CD4-positive, alpha-beta T cell treated with Interleukin-6 for 4 hours (primary cell): Measurements from ENCODE around the gene UEVLD.
A peak's percentile ranks its signal among the peaks of the same experiment; 100 is the strongest.

Experiments used
- DNase-seq: peaks from one replicate; pipeline ENCODE4 v3.0.0-alpha.2; 2020; ENCODE audit warnings: mixed read lengths

Gene UEVLD

DNA sequence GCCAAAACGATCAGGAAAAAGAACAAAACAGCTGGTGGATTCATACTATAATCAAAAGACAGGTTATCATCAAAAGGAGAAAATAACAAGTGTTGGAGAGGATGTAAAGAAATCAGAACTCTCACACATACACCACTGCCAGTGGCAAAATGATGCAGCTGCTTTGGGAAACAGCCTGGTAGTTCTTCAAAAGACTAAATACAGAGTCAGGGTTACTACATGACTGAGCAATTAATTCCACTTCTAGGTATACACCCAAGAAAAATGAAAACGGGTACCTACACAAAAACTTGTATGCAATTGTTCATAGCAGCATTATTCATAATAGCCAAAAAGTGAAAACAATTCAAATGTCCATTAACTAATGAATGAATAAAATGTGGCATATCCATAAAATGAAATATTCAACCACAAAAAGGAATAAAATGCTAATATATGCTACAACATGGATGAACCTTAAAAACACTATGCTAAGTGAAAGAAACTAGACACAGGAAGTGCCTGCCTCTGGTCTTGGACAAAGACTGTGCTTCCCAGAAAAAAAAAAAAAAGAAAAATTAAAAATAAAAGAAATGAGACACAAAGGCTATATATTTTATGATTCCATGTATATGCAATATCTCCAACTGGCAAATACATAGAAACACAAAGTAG is 8.3 kb downstream of the UEVLD start:
- DNase-seq = no peak

DNA sequence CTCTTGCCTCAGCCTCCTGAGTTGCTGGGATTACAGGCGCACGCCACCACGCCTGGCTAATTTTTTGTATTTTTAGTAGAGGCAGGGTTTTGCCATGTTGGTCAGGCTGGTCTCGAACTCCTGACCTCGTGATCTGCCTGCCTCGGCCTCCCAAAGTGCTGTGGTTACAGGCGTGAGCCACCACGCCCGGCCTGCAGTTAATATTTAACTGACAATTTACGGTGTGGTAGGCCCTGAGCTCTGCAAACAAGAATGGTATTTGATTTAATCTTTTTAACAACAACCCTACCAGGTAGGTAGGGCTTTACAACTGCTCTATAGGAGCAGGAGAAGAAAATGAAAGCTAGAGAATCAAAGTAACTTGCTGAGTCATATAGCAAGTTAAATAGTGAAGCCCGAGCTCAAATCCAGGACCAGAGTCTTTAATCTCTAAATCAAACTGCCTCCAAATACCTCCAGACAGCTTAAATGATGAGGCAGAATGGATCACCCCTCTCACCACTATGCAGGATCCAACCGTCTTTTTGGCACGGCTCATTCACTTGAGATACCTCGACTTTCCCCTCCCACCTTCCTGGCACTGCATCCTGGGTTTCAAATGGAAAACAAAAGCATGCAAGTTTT is 9.4 kb downstream of the UEVLD start:
- DNase-seq = no peak

DNA sequence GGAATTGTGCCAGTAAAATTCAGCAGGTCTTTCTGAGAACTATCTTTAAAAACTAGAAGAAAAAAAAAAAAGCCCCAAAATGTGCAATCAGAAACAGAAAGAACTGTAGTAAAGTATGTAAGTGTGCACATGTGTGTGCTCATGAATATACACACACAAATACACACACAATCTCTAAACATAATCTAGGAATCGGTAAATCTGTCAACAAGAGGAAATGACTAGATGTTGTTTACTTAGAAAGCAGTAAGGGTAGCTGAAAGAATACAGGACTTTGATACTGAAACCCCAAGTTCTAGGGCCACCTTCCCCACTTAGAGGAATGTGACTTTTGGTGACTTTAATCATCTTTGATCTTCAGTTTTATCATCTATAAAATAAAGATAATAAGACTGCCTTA is 13.2 kb downstream of the UEVLD start:
- DNase-seq = no peak

DNA sequence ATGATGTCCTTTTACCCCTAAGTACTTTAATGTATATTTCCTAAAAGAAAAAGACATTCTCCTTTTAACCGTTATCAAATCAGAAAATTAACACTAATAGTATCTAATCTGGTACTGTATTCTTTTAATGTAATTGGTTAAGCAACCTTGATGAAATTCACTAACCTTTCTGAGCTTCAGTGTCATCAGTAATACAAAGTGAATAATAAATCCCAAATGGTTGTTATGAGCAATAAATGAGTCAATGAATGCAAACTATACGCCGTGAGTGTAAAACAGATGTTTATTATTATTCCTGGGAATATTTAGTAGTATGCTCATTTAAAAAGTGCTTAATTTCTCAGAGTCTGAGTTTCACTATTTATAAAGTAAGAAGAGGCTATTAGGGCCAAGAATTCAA is 21.5 kb downstream of the UEVLD start:
- DNase-seq = no peak

DNA sequence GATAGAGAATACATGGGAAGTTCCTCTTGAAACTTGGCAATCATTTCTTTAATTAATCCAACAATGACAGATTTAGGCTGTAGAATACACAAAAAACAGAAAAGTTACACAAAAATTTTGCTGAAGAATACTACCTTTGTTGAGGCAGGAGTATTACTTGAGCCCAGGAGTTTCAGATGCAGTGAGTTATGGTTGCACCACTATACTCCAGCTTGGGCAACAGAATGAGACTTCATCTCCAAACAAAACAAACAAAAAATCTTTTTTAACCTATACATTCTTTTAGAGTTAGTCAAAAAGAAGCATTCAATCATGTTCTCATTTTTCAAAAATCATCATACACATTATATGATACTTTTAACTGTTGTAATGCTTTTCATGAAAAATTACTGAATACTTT is 22.1 kb downstream of the UEVLD start:
- DNase-seq = no peak

GRCh38 chr11:18564149-18564548 is 24.4 kb downstream of the UEVLD start:
- no peak for DNase-seq

DNA sequence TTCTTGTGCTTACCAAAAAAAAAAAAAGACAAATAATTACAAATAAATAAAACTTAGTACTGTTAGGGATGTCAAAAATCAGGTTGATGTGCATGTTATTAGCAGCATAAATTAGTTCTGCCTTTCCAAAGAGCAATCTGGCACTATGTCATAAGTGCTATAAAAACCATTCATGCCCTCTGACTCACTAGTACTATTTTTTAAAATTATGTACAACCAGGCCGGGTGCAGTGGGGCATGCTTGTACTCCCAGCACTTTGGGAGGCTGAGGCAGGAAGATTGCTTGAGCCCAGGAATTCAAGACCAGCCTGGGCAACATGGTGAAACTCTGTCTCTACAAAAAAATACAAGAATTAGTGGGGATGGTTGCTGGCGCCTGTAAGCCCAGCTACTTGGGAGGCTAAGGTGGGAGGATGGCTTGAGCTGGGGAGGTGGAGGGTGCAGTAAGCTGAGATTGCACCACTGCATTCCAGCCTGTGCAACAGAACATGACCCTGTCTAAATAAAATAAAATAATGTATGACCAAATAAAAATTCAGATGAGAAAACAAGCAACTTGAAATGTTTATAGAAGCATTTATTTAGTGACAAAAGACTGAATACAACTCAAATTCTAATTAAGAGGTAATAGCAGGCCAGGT is 25.3 kb downstream of the UEVLD start:
- no peak for DNase-seq

GRCh38 chr11:18548001-18548400 is 40.5 kb downstream of the UEVLD start:
- DNase-seq = no peak

DNA sequence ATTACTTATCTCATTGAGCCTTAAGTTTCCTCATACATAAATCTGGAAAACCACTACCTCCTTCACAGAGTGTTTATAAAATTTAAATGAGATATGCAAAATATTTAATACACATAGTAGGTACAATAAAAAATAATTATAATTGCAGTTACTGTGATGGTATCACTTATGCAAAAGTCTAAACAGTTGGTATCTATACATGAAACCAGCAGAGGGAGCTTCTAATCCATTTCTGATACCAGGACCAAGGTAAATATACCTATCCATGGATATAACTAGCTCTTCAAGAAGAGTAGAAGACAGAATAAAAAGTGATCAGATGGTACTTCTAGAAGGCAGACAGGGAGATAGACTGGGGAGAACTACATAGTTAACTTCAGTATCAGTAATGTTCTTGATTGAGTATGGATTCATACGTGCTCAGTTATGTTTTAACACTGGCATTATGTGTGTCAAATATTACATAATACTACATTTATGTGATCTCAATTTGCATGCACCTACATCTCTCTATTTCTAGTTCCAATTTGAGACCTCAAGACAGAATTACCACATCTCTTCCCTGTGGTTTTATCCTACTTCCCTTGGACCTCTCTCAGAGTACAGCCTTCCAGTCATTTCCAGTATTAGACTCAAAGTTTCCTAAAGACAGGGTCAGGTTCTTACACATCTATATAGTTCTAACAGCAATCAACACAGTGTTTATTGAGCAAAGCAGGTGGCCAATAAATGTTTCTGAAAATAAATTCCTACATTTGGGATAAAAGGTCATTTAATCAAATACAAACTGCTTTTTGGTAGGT is 48.1 kb downstream of the UEVLD start:
- DNase-seq = no peak

GRCh38 chr11:18536209-18536608 is 52.3 kb downstream of the UEVLD start:
- no peak for DNase-seq

GRCh38 chr11:18534245-18534644 is 54.3 kb downstream of the UEVLD start:
- DNase-seq = no peak

DNA sequence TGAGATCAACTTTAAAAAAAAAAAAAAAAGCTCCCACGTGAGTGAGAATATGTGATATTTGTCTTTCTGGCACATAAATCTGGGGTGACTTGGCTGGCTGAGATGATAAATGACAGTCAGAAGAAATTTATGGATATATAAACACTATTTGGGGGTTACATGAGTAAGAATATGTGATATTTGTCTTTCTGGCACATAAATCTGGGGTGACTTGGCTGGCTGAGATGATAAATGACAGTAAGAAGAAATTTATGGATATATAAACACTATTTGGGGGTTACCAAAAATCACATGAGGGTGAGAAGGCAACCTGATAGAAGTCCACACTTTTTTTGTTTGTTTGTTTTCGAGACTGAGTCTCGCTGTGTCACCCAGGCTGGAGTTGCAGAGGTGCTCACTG is 55.2 kb downstream of the UEVLD start:
- DNase-seq = no peak

DNA sequence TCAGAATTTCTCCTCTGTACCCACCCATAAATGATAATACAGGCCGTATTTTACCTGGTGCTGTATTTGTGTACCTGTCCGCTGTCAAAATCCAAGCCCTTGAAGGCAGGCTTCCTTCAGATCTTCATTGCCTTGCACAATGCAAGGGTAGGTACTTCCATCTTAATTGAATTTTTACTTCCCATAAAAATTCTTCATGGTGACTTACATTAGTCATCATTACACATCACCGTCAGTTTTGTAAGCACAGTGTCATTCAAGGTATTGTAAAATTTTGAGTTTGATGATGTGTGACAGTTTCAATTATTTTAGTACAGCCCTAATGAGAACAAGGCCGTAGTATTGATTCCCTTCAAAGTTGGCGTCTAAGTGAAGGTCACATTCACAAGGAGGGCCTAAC is 61.0 kb downstream of the UEVLD start:
- no peak for DNase-seq

DNA sequence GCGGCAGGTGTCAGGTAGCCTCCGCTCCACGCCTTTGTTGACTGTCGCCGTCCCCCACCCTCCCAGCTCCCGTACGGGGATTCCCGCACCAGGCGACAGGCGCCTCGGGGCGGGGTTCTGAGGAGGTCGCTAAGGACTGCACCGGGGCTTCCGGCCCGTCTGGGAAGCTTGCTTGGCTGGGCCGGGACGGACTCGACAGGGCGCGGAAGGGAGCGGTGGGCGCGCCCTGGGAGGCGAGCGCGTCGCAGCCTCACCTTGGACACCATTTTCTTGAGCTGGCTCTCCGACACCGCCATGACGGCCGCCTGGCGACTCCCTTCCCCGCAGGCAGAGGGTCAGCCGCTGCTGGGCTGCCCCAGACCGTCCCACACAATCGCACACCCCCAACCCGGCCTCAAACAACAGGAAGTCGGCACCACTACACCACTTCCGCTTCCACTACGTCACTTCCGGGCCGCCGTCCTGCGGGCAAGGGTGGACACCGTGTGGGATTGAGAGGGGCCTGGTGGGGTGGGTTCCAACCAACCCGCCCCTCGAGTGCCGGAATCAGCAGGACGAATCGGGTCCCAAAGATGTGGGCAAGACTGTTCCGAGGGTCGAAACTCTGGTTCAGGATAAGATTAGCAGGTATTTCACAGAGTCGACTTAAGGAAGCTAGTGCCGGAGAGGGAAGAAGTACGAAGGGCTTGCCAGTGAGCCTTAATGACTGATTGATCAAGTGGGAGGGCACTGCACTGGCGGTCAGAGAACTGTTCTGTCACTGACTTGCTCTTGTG is 61.8 kb downstream of the UEVLD start, which contains the start of gene TSG101:
Gene TSG101 (minus strand): TSS at position 422 of the 776 bp plus-strand sequence. CDS start 126 bp downstream, at position 296.
- DNase-seq = peak; percentile 91

GRCh38 chr11:18526130-18526520 is 62.4 kb downstream of the UEVLD start:
- DNase-seq = no peak

- no peak for DNase-seq
Measured at GRCh38 chr11:18524248-18524647, 64.3 kb downstream of the UEVLD start.

DNA sequence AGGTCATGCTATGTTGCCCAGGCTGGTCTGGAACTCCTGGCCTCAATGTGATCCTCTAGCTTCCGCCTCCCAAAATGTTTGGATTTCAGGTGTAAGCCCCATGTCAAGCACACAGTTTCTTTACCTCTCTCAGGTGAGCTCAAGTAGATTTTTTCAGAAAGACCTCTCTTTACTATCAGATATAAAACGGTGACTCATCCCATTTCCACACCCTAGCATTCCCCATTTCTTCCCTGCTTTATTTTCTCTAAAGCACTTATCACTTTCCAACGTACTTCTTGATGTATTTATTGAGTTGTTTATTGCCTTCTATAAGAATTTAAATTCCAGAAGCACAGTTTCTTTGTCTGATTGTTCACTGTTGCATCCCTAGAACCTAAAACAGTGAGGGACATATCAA is 65.5 kb downstream of the UEVLD start:
- DNase-seq = no peak

- no peak for DNase-seq
Measured at GRCh38 chr11:18522388-18522787, 66.1 kb downstream of the UEVLD start.

- DNase-seq = no peak
Measured at GRCh38 chr11:18521122-18521521, 67.4 kb downstream of the UEVLD start.

- DNase-seq = no peak
Measured at GRCh38 chr11:18502352-18502751, 86.2 kb downstream of the UEVLD start.

DNA sequence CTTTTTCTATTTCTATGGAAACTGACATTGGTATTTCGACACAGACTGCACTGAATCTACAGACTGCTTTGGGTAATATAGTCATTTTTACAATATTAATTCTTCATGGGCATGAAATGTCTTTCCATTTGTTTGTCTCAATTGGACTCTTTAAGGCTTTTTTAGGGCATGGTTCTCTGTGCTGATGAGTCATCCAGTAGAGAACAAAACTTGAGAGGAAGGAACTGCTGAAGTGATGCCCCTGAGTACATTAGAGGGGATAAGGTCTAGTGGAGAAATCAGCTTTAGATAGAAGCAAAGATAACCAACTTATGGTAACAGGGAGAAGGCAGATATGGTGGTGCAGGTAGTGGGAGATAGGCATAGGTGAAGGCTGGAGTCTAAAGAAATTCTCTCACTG is 86.9 kb downstream of the UEVLD start:
- no peak for DNase-seq

GRCh38 chr11:18498039-18498438 is 90.5 kb downstream of the UEVLD start:
- no peak for DNase-seq

DNA sequence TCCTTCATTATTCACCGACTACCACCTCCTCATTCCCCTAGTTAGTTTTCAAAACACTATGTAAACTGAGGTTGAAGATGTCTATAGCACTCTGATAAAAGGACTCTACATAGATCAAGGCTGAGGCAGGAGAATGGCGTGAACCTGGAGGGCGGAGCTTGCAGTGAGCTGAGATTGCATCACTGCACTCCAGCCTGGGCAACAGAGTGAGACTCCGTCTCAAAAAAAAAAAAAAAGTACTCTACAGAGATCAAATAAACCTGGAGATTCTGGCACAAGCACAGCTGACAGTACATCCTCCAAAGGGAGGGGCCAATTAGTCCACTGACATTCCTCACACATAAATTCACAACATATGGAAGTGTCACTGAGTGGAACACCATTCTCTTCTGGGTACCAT is 92.8 kb downstream of the UEVLD start:
- no peak for DNase-seq
